ENCODE results near the gene TBATA.

Gene TBATA

DNA sequence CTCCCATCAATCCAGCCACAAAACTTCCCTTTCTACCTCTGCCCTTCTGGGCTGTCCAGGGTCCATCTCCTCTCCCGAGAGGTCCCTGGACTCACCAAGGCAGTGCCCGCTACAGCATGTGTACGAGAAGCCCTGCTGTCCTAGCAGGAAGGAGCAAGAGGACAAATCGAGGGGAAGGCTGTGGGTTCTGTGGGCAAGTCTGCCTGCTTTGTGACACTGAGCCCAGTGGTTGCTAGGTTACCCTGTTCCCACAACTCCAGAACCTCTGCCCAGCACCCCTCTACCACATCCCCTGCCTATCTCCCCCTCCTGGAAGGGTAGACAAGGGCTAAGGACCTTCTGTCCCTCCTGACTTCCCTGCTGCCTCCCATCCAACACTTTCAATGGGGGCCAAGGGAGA lies at the start of gene TBATA:
Gene TBATA (minus strand): TSS at position 188 of the 400 bp plus-strand sequence. CDS start 1,998 bp downstream, outside the sequence.
- no peak for DNase-seq

GRCh38 chr10:70834441-70835151 lies 49.4 kb upstream of the TBATA start:
- DNase-seq, result no peak

- DNase-seq, result no peak
Observed at GRCh38 chr10:70834021-70834420, 48.8 kb upstream of the TBATA start.

DNA sequence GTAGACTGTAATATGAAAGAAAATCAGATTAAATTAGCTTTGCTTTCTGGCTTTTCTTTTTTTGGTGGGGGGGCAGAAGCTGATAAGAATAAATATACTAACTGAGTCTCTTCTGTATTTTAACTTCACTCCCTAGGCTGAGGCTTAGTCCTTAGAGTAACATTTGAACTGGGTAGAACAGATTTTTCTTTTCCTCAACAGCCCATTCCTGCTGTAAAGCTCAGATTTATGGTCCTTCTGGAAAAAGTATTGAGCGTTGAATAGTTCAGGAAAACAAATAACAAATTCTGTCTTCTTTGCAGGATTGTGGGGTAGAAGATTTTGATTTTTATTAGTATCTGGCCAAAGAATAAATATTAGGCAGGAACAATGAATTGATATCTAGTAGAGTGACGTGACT lies 48.4 kb upstream of the TBATA start:
- DNase-seq, result no peak

DNA sequence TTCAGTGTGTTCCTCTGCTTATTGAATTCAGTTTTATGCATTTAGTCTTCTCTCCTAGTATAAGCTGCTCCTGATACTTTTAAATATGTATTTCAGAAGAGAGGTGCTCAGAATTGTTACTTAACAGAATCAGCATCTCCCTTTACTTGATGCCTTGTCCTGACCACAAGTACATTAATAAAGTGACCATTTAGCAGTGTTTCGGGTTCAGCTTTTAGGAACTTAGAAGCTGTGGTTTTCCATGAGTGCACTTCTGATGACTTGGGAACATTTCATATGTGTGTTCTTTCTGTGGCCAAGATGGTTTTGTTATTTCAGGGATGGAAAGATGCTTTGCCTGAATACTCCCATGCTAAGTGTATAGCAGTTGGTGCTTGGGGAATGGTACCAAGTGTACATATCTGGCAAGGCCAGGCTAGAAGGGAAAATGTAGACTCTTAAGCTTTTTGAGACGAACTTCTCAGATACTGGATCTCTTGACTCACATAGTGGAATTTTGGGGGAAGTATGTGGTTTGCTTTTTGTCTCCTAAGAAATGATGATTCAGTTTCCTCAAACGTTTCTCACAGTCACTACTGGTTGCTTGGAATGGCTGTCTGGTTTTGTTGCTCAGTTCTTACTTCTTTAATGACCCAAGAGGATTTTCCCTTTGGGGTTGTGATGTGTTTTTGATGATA lies 47.8 kb upstream of the TBATA start:
- no peak for DNase-seq

DNA sequence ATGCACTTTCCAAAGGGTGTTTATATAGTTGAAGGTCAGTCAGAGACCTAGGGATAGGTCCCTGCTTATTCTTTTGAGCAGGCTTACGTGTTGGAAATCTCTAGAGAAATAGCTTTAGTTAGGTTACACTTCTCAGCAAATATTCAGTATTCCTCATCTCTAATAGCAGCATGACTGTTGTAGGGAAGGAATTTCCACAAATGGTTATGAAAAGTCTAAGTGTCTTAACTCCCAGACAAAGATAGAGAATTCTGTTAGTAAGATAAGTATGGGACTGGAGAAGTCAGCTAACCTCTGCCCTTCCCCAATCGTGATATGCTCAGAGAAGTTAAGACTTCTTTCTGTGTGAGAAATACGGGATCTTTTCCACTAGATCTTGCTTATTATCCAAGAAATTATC lies 47.0 kb upstream of the TBATA start:
- no peak for DNase-seq

GRCh38 chr10:70830164-70830563 lies 45.0 kb upstream of the TBATA start:
- DNase-seq, result no peak

GRCh38 chr10:70829543-70829942 lies 44.4 kb upstream of the TBATA start:
- DNase-seq, result no peak

DNA sequence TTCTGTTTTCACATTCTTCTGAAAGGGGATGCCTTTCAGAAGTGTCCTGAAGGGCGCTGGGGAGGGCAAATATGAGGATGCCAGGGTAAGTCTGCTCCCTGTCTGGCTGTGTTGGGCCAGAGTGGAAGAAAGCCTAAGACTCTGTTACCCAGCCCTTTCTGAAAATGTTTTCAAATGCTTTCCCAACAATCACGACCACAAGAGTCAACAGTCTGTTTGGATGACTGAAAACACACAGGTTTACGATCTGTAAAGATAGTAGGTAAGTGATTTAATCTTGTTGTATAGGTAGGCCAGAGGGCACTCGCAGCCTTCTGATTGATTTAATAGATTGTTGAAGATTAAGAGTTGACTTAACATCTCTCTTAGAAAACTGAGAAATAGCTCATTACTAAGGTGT lies 43.7 kb upstream of the TBATA start:
- DNase-seq, result no peak

- DNase-seq, result no peak
Observed at GRCh38 chr10:70827086-70827757, 42.0 kb upstream of the TBATA start.

DNA sequence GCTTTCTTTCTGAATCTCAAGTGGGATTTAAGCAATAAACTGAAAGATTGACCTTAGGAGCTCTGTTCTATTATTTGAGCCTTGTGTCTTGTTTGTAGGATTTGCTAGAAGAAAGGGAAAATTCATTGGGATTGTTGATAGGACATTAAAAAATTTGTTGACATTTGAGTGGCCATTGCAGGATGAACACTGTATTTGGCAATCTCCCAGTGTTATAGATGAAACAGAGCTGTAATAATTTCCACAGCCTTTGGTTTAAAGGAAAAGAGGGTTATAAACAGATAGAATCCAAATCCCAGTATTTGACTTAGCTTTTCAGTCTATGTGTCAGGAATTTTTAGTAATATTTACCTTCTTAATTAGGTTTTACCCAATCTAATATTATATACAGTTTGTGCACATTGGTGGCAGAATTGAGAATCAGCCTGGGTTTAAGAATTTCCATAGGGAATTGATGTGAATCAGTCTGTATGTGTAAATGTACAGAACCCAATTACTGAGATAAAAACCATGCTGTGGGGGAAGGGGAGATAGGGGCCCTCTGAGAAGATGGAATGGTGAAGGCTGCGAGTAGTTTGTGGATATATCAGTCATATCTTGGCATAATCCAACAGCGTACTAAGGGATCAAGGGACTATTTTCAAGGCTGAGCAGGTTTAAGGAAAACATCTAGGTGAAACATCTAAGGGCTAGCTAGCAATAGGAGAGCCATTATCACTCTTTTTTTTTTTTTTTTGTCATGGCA lies 37.1 kb upstream of the TBATA start:
- DNase-seq, result no peak

GRCh38 chr10:70820976-70821750 lies 36.0 kb upstream of the TBATA start:
- no peak for DNase-seq

- DNase-seq, result peak; percentile 16 to 50
Observed at GRCh38 chr10:70816220-70816894, 31.2 kb upstream of the TBATA start.

- peak; percentile 17 to 25 for DNase-seq
Observed at GRCh38 chr10:70815504-70816219, 30.5 kb upstream of the TBATA start, which contains the start of gene SGPL1. SGPL1 (plus strand) TSS chr10:70815948; CDS start chr10:70816854, 906 bp downstream.

GRCh38 chr10:70814126-70814525 lies 28.9 kb upstream of the TBATA start:
- no peak for DNase-seq

- peak; percentile 20 to 56 for DNase-seq
Observed at GRCh38 chr10:70812814-70813213, 27.6 kb upstream of the TBATA start.

DNA sequence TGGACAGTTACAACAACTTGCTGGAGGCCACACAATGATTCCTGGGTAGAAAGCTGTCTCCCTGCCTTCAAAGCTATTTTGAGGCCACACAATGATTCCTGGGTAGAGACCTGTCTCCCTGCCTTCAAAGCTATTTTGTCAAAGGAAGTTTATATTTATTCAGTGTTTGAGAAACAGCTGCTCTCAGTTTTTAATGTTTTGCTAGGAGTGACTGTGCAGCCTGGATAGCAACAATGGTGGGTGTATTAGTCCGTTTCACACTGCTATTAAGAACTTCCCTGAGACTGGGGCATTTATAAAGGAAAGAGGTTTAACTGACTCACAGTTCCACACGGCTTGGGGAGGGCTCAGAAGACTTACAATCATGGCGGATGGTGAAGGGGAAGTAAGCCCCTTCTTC lies 26.7 kb upstream of the TBATA start:
- no peak for DNase-seq

DNA sequence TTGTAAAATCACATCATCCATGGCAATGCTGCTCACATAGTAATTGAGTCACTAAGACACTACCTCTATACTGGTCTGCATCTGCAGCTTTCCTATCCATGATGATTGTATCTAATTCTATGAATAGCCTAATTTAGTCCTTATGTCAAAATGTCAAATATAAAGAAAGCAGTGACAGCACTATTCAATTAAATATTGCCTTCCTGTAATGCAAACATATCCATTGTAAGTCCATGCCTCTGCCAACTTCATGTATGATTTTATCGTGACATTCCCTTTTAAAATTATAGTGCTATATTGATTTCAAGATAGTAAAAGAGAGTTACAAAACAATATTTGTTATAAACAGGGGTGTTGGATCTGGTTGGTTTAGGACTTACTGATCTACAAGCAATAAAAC lies 25.8 kb upstream of the TBATA start:
- no peak for DNase-seq

- DNase-seq, result no peak
Observed at GRCh38 chr10:70809726-70810125, 24.5 kb upstream of the TBATA start.

DNA sequence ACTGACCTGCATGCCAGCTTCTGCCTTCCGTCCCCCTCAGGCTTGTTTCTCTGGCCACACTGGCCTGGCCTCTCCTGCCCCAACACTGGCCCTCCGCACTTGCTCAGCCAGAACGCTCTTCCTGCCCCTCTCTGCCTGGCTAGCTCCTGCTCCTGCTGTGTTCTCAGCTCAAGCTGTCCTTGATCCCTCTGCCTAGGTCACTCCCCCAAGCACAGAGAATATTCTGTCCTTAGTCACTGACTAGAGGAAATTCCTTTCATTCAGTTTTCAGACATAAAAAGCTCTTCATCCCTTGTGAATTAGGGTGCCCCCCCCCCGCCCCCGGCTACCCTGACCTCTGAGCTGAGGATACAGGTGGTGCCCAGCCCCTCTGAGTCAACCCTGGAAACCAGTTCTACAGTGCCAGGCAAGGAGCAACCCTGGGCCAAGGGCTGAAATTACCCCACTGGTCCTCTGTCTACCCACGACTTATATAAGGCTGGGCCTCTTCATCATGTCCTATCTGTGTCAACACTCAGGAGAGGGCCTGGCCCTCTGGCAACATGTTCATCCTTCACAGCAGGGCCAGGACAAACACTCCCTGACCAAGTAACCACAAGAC lies 23.9 kb upstream of the TBATA start:
- no peak for DNase-seq

DNA sequence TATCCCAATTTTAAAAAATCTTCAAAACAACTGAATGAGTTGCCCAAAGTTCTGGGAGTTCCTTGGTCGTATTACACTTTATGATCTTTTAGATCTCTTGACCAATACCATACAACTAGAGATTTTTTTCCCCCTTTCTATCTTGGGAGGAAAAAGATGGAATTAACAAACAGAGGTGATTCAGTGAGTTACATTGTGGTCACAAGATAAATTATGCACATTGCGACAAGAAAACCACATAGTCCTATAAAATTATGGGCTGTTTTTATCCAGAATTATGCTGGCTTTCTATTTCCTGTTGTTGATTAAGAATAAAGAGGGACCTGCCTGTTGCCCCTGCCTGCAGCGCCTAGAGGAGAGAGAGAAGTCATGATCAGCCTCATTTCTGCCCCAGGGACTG lies 22.4 kb upstream of the TBATA start:
- no peak for DNase-seq
